Measurements from ENCODE around the gene POLR2L.

GRCh38 chr11:813456-814096, 28.8 kb downstream of the POLR2L start:
- TF ChIP-seq CTCF (IDR thresholded peaks at IDR 0.05; ENCODE audit: low read depth, low read length, poor library complexity, severe bottlenecking), result no peak
- no peak for TF ChIP-seq EZH2phosphoT487 (IDR thresholded peaks at IDR 0.05; ENCODE audit: borderline replicate concordance, low read length)

Measured in DOHH2 (cell line).